22Rv1 (cell line): ENCODE measurements around the gene RGS9BP.

Experiments used
- H3K27ac ChIP-seq: fragments of 450-650 bp; 2 replicates; pipeline ENCODE4 v1.5.1; 2017
- ZFX ChIP-seq: fragments of 450-650 bp; IDR thresholded peaks from 2 replicates; pipeline ENCODE4 v1.6.1; 2017; ENCODE audit warnings: antibody characterized with exemption, borderline replicate concordance
- TF ChIP-seq, protein P1 (sequence below): fragments of 450-650 bp; IDR thresholded peaks from 2 replicates; pipeline ENCODE4 v1.5.1; 2017; ENCODE audit warnings: mild to moderate bottlenecking

RGS9BP gene, protein sequence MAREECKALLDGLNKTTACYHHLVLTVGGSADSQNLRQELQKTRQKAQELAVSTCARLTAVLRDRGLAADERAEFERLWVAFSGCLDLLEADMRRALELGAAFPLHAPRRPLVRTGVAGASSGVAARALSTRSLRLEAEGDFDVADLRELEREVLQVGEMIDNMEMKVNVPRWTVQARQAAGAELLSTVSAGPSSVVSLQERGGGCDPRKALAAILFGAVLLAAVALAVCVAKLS

DNA sequence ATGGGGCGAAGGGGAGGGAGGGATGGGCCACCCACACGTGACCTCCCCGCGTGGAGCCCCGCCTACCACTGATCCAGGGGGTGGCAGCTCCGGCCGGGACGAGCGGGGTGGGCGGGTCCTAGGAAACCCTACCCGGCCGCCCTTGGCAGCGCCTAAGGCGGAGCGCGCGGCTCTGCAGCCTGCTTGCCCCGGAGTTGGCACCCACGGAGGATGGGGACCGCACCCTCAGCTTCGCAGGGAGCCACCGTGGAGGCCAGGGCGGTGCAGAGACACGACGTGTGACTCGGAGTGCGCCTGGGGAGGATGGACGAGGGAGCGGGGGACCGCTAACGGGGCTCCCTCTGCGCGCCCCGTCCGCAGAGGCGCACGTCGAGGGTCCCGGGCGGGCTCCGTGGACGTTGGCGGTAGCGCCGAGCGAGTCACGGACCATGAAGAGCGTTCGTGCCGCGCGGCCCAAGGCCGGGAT lies at the start of gene RGS9BP:
Gene RGS9BP, plus strand, starts transcription at position 129 of the 466 bp plus-strand sequence. CDS start 416 bp downstream, outside the sequence.
- TF ChIP-seq, protein P1, sequence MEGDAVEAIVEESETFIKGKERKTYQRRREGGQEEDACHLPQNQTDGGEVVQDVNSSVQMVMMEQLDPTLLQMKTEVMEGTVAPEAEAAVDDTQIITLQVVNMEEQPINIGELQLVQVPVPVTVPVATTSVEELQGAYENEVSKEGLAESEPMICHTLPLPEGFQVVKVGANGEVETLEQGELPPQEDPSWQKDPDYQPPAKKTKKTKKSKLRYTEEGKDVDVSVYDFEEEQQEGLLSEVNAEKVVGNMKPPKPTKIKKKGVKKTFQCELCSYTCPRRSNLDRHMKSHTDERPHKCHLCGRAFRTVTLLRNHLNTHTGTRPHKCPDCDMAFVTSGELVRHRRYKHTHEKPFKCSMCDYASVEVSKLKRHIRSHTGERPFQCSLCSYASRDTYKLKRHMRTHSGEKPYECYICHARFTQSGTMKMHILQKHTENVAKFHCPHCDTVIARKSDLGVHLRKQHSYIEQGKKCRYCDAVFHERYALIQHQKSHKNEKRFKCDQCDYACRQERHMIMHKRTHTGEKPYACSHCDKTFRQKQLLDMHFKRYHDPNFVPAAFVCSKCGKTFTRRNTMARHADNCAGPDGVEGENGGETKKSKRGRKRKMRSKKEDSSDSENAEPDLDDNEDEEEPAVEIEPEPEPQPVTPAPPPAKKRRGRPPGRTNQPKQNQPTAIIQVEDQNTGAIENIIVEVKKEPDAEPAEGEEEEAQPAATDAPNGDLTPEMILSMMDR = no peak
- TF ChIP-seq ZFX = no peak
- peak within 1 kb of the TSS; percentile 86 for H3K27ac ChIP-seq

DNA sequence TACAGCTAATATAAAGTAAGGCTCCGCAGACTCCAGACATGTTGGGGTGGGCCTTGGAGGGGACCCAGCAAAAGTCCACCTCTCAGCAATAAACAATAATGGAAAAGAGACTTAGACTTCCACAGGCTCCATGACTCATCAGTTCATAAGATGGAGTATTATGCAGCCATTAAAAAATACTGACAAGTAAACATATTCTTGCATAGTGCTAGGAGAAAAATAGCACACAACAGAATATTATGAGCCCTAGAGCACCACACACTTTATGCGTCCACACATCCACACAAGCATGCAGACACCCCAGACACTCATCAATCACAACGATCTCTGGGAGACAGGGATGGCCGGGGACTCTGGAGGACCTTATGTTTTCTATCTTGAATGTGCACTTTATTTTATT lies 48.7 kb upstream of the RGS9BP start:
- H3K27ac ChIP-seq = no peak overlapping the region
- no peak for TF ChIP-seq ZFX
- TF ChIP-seq, protein P1 = no peak

DNA sequence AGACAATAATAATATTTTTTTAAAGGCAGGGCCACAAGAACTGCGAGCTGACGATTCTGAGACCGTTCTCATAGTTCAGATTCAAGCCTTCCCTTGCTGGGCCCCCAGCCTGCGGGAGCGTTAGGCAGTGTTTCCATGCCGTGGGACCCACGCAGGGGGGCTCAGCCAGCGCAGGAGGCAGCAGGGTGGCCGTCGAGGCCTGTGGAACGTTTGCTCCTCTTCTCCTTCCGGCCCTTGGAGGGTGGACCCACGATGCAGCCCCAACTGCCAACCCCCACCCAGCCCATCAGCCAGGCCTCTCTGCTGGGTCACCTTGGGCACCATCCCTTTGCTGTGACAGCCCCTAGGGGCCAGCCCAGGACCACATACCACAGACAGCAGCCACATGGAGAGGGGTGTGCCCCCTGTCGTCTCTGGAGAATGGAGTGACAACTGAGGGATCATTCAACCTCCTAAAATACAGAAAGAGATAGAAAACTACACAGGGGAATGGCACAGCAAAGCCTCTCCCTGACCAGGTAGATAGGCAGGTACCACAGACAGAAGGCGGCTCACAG lies 47.9 kb upstream of the RGS9BP start:
- no peak overlapping the region for H3K27ac ChIP-seq
- TF ChIP-seq, protein P1 = no peak
- TF ChIP-seq ZFX = no peak

DNA sequence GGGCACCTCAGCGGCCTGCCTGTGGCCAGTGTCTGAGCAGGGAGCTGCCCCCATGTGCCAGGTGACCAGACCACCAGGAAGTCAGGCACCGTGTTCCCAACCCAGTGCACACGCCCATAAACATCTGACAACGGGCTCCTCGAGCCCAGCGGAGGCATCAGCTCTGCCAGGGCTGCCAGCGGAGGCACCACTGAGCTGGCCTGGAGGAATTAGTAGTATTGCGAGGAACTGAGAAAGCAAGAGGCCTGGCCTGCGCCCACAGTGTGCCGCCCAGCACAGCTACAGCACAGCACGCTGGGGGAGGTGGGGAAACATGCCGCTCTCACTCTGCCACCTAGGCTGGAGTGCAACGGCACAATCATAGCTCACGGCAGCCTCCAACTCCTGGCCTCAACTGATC lies 45.3 kb upstream of the RGS9BP start:
- no peak overlapping the region for H3K27ac ChIP-seq
- no peak for TF ChIP-seq ZFX
- TF ChIP-seq, protein P1 = peak; percentile 18

DNA sequence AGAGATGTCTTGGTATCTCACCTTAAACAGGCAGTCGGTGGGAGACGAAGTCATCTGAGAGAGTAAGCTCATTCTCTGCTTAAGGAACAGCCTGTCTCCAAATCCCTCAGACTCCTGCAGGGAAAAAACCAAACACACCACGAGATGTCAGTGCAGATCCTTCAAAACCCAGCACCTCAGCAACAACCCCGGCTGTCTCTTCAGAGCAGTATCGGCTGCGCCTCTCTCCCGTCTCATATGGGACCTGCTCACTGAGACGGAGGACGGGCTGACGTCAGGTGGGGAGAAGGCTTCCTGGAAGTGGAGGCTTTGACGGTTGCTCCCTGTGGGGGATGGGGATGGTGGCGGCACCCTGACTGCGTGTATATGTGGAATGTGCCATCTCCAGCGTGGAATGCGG lies 44.3 kb upstream of the RGS9BP start:
- TF ChIP-seq ZFX = no peak
- TF ChIP-seq, protein P1 = no peak
- H3K27ac ChIP-seq = no peak overlapping the region

DNA sequence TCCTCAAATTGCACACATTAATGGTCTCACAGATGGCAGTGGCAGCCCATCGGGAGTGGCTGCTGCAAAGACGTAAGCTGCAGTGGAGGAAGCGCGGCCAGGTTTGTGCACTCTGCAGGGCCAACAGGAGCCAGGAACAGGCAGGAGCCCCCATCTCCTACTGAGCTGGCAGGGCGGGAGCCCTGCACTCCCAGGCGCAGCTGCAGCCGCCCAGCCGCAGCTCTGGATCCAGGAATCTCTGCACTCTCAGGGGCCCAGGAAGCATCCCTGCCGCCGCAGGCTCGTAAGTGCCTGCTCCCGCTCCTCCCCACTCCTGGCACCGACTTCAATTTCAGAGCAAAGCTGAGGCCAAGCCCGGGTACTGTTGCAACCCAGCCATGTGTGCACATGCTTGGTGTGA lies 38.2 kb upstream of the RGS9BP start:
- no peak overlapping the region for H3K27ac ChIP-seq
- no peak for TF ChIP-seq ZFX
- TF ChIP-seq, protein P1 = no peak

DNA sequence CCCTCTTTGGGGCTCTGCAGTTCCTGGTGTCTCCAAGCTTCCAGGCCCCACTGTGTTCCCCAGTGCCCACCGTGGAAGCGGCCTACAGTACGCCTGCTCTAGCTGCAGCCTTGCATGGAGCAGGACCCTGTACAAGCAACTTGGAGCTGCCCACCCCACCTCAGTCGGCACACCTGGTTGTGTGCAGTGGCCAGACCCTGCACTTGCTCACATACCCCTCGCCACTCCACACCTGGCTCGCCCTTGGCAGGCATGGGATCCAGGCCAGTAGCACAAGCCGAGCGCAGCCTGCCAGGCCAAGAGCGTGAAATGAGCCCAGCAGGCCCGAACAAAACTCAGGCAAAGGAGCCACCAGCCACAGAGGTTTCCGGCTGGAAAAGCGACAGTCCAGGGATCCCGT lies 37.0 kb upstream of the RGS9BP start:
- H3K27ac ChIP-seq = no peak overlapping the region
- TF ChIP-seq, protein P1 = no peak
- no peak for TF ChIP-seq ZFX
